Epithelial cell of prostate (primary cell): ENCODE data around the gene PROZ.

Source experiments
- DNase-seq: peaks from one replicate; pipeline ENCODE4 v3.0.0-alpha.2; 2011; ENCODE audit warnings: low read depth, low spot score
- H3K27ac ChIP-seq: fragments of 450-650 bp; 2 replicates; pipeline ENCODE4 v1.5.1; 2017; ENCODE audit warnings: mild to moderate bottlenecking

The PROZ gene

GRCh38 chr13:113171250-113172125 lies 13.0 kb downstream of the PROZ start:
- DNase-seq: no peak
- no peak overlapping the region for H3K27ac ChIP-seq

- no peak for DNase-seq
- H3K27ac ChIP-seq: no peak overlapping the region
Measured at GRCh38 chr13:113172419-113172926, 14.0 kb downstream of the PROZ start.

- DNase-seq: no peak
- no peak overlapping the region for H3K27ac ChIP-seq
Measured at GRCh38 chr13:113176280-113176679, 17.8 kb downstream of the PROZ start.

GRCh38 chr13:113176822-113177221 lies 18.4 kb downstream of the PROZ start:
- no peak for DNase-seq
- H3K27ac ChIP-seq: no peak overlapping the region

- no peak for DNase-seq
- H3K27ac ChIP-seq: no peak overlapping the region
Measured at GRCh38 chr13:113178070-113178895, 19.8 kb downstream of the PROZ start.

GRCh38 chr13:113178896-113179167 lies 20.4 kb downstream of the PROZ start:
- no peak for DNase-seq
- no peak overlapping the region for H3K27ac ChIP-seq

GRCh38 chr13:113179374-113180230 lies 21.2 kb downstream of the PROZ start:
- no peak for DNase-seq
- no peak overlapping the region for H3K27ac ChIP-seq

- no peak for DNase-seq
- no peak overlapping the region for H3K27ac ChIP-seq
Measured at GRCh38 chr13:113182046-113182445, 23.6 kb downstream of the PROZ start.

- DNase-seq: no peak
- no peak overlapping the region for H3K27ac ChIP-seq
Measured at GRCh38 chr13:113183450-113184129, 25.1 kb downstream of the PROZ start.

- no peak overlapping the region for H3K27ac ChIP-seq
- no peak for DNase-seq
Measured at GRCh38 chr13:113184568-113185440, 26.4 kb downstream of the PROZ start.

GRCh38 chr13:113186061-113186900 lies 27.8 kb downstream of the PROZ start:
- H3K27ac ChIP-seq: peak overlapping the region; percentile 53

GRCh38 chr13:113187263-113187669 lies 28.8 kb downstream of the PROZ start:
- DNase-seq: peak; percentile 90
- H3K27ac ChIP-seq: peak overlapping the region; percentile 53

More at GRCh38 chr13:113186061-113186900, 27.8 kb downstream of the PROZ start:
- no peak for DNase-seq

- peak overlapping the region; percentile 53 for H3K27ac ChIP-seq
- no peak for DNase-seq
Measured at GRCh38 chr13:113187883-113188665, 29.6 kb downstream of the PROZ start.

- DNase-seq: no peak
- H3K27ac ChIP-seq: no peak overlapping the region
Measured at GRCh38 chr13:113190181-113190580, 31.7 kb downstream of the PROZ start.

- DNase-seq: no peak
- no peak overlapping the region for H3K27ac ChIP-seq
Measured at GRCh38 chr13:113192279-113192678, 33.8 kb downstream of the PROZ start.

GRCh38 chr13:113192902-113193301 lies 34.5 kb downstream of the PROZ start:
- DNase-seq: no peak
- H3K27ac ChIP-seq: no peak overlapping the region

- DNase-seq: no peak
- no peak overlapping the region for H3K27ac ChIP-seq
Measured at GRCh38 chr13:113195360-113195759, 36.9 kb downstream of the PROZ start.
